T-helper 9 cell (primary cell): ENCODE results near the gene MTA3.

Experiments
- DNase-seq: peaks from one replicate; pipeline ENCODE4 v3.0.0-alpha.2; 2020

Gene MTA3

GRCh38 chr2:42764901-42765300, 196.5 kb downstream of the MTA3 start:
- no peak for DNase-seq

- DNase-seq: no peak
Measured at GRCh38 chr2:42765686-42766085, 197.3 kb downstream of the MTA3 start.

- DNase-seq: no peak
Measured at GRCh38 chr2:42767080-42767898, 198.9 kb downstream of the MTA3 start.

- no peak for DNase-seq
Measured at GRCh38 chr2:42767899-42768705, 199.7 kb downstream of the MTA3 start.

GRCh38 chr2:42768706-42769256, 200.3 kb downstream of the MTA3 start:
- no peak for DNase-seq

GRCh38 chr2:42769583-42770287, 201.3 kb downstream of the MTA3 start:
- no peak for DNase-seq

- DNase-seq: no peak
Measured at GRCh38 chr2:42770288-42771131, 202.1 kb downstream of the MTA3 start.

GRCh38 chr2:42771546-42772153, 203.2 kb downstream of the MTA3 start:
- DNase-seq: no peak

GRCh38 chr2:42775186-42775585, 206.8 kb downstream of the MTA3 start:
- DNase-seq: no peak

- DNase-seq: no peak
Measured at GRCh38 chr2:42775810-42776209, 207.4 kb downstream of the MTA3 start.

- no peak for DNase-seq
Measured at GRCh38 chr2:42777883-42778805, 209.7 kb downstream of the MTA3 start.

- DNase-seq: no peak
Measured at GRCh38 chr2:42781181-42781580, 212.7 kb downstream of the MTA3 start.

GRCh38 chr2:42783511-42783910, 215.1 kb downstream of the MTA3 start:
- DNase-seq: no peak

GRCh38 chr2:42784204-42784880, 215.9 kb downstream of the MTA3 start:
- no peak for DNase-seq

GRCh38 chr2:42786561-42787345, 218.3 kb downstream of the MTA3 start:
- no peak for DNase-seq

GRCh38 chr2:42787424-42787787, 219.0 kb downstream of the MTA3 start:
- no peak for DNase-seq

- no peak for DNase-seq
Measured at GRCh38 chr2:42787788-42788477, 219.5 kb downstream of the MTA3 start.

- DNase-seq: no peak
Measured at GRCh38 chr2:42788478-42788793, 220.0 kb downstream of the MTA3 start.

GRCh38 chr2:42788882-42789281, 220.4 kb downstream of the MTA3 start:
- no peak for DNase-seq
